GM23338 (cell line): ENCODE measurements around the gene PPM1H. TPM values are rescaled to one million over a fixed set of nuclear protein-coding genes. Genes with fewer than 3 reads are reported as not detected.

Experiments used
- ATAC-seq: fragments of 200-7000 bp; cut with Tn5 transposase; 3 replicates; pipeline ENCODE4 v1.9.1; 2020
- DNase-seq: peaks from one replicate; pipeline ENCODE4 v3.0.0-alpha.2; 2015; ENCODE audit warnings: low spot score
- H2AFZ ChIP-seq: fragments of 200-600 bp; sonication (generic); 2 replicates; pipeline ENCODE4 v1.8.0; 2016; ENCODE audit warnings: antibody characterized with exemption, mild to moderate bottlenecking, moderate library complexity
- H3F3A ChIP-seq: fragments of 200-600 bp; sonication (generic); replicated peaks from 2 replicates; pipeline ENCODE4 v1.8.0; 2017; ENCODE audit warnings: antibody characterized with exemption, mixed run types, low read depth
- H3K27ac ChIP-seq: fragments of 200-600 bp; sonication (generic); 2 replicates; pipeline ENCODE4 v1.6.1; 2016; ENCODE audit warnings: low read depth
- H3K27me3 ChIP-seq: fragments of 200-600 bp; sonication (generic); 2 replicates; pipeline ENCODE4 v1.8.0; 2016; ENCODE audit warnings: mild to moderate bottlenecking, mixed run types, moderate library complexity; ENCODE audit not compliant: insufficient read depth
- H3K36me3 ChIP-seq: fragments of 200-600 bp; sonication (generic); 2 replicates; pipeline ENCODE4 v1.8.0; 2016; ENCODE audit warnings: mild to moderate bottlenecking; ENCODE audit not compliant: insufficient read depth
- H3K4me1 ChIP-seq: fragments of 200-600 bp; sonication (generic); 2 replicates; pipeline ENCODE4 v1.8.0; 2016; ENCODE audit warnings: mild to moderate bottlenecking, moderate library complexity; ENCODE audit not compliant: insufficient read depth
- H3K4me2 ChIP-seq: fragments of 200-600 bp; sonication (generic); 2 replicates; pipeline ENCODE4 v1.7.1; 2017; ENCODE audit warnings: mixed run types
- H3K4me3 ChIP-seq: fragments of 200-600 bp; sonication (generic); 2 replicates; pipeline ENCODE4 v1.6.1; 2016; ENCODE audit warnings: mixed run types
- H3K79me2 ChIP-seq: fragments of 200-600 bp; sonication (generic); replicated peaks from 2 replicates; pipeline ENCODE4 v1.8.0; 2017; ENCODE audit warnings: mild to moderate bottlenecking; ENCODE audit not compliant: insufficient read depth
- H3K9me2 ChIP-seq: fragments of 200-600 bp; sonication (generic); 2 replicates; pipeline ENCODE4 v1.8.0; 2017; ENCODE audit not compliant: insufficient read depth
- H4K20me1 ChIP-seq: fragments of 200-600 bp; sonication (generic); replicated peaks from 2 replicates; pipeline ENCODE4 v1.8.0; 2017; ENCODE audit warnings: mild to moderate bottlenecking; ENCODE audit not compliant: insufficient read depth
- H3K27ac Mint-ChIP-seq: 2 replicates; pipeline ENCODE4 v1.8.0; 2020; ENCODE audit warnings: inconsistent platforms, mild to moderate bottlenecking, moderate library complexity, mixed read lengths
- H3K27me3 Mint-ChIP-seq: 3 replicates; pipeline ENCODE4 v1.8.0; 2022; ENCODE audit warnings: low read depth, mild to moderate bottlenecking, moderate library complexity, mixed read lengths, inconsistent platforms; ENCODE audit not compliant: insufficient read depth, poor library complexity
- H3K36me3 Mint-ChIP-seq: 3 replicates; pipeline ENCODE4 v1.8.0; 2021; ENCODE audit warnings: low read depth, mild to moderate bottlenecking, inconsistent platforms, moderate library complexity, mixed read lengths
- H3K4me1 Mint-ChIP-seq: 3 replicates; pipeline ENCODE4 v1.8.0; 2020; ENCODE audit warnings: mild to moderate bottlenecking, inconsistent platforms, mixed read lengths
- H3K4me3 Mint-ChIP-seq: 3 replicates; pipeline ENCODE4 v1.8.0; 2021; ENCODE audit warnings: moderate library complexity, mild to moderate bottlenecking, inconsistent platforms, mixed read lengths
- H3K9me3 Mint-ChIP-seq: 3 replicates; pipeline ENCODE4 v1.8.0; 2020; ENCODE audit warnings: moderate library complexity, mild to moderate bottlenecking, inconsistent platforms, mixed read lengths
- CTCF ChIP-seq, 2 experiments: fragments of 200-600 bp in 1 of 2; sonication (generic) in 1 of 2; conservative IDR thresholded peaks; 2 replicates each; pipeline versions ENCODE4 v1.5.1 to v1.6.1; 2016 to 2017; ENCODE audit warnings: antibody characterized with exemption in 2 of 2, low read depth in 2 of 2, mild to moderate bottlenecking in 2 of 2, moderate library complexity in 1 of 2
- EZH2 ChIP-seq: fragments of 200-600 bp; sonication (generic); IDR thresholded peaks from one replicate; pipeline ENCODE4 v1.8.0; 2017; ENCODE audit warnings: antibody characterized with exemption, mild to moderate bottlenecking, low read depth; ENCODE audit not compliant: unreplicated experiment
- POLR2AphosphoS5 ChIP-seq: IDR thresholded peaks from 2 replicates; pipeline ENCODE4 v1.6.1; 2016; ENCODE audit warnings: antibody characterized with exemption, low read depth
- REST ChIP-seq: IDR thresholded peaks from one replicate; pipeline ENCODE4 v1.6.1; 2018; ENCODE audit warnings: antibody characterized with exemption; ENCODE audit not compliant: unreplicated experiment
- ZNF114 ChIP-seq: fragments of 250-450 bp; sonication (Bioruptor Pico); IDR thresholded peaks from 2 replicates; pipeline ENCODE4 v1.5.0; 2020; ENCODE audit warnings: mild to moderate bottlenecking, moderate library complexity
- polyA plus RNA-seq: library from polyadenylated mRNA; unstranded; fragments of >200 nt; fragmentation: Nextera tagmentation; extraction: Ambion mirVana; gene quantifications from 2 replicates; pipeline ENCODE4 v1.2.1, GENCODE V29; 2016
- total RNA-seq: library from RNA; depleted of rRNA; stranded (reverse); fragments of >200 nt; shearing (Covaris generic); gene quantifications from 2 replicates; pipeline ENCODE4 v1.2.3, GENCODE V29; 2014

Gene PPM1H
- total and polyA plus RNA-seq, 2 experiments from 2014 or later = 11.4 to 41.2 TPM

GRCh38 chr12:62933602-62934238 lies 1.2 kb downstream of the PPM1H start:
- H3K27ac Mint-ChIP-seq = no peak overlapping the region
- Histone ChIP-seq H3K4me3 (peak overlapping the region; percentile 83), H4K20me1 (no peaks in the 10 kb centered on the region), H3K27ac (no peak overlapping the region), H3K79me2 (peaks cover 48% of the 10 kb centered on the region), H3K4me1 (peaks cover 57% of the 10 kb centered on the region), H3F3A (no peaks in the 10 kb centered on the region), H3K9me2 (no peaks in the 10 kb centered on the region), H3K27me3 (no peaks in the 10 kb centered on the region), H3K4me2 (peak overlapping the region; percentile 95), H3K36me3 (no peaks in the 10 kb centered on the region), H2AFZ (peak overlapping the region; percentile 12; the same call in 1 of the 2 replicates)
- peaks cover 10% of the 10 kb centered on the region for H3K27me3 Mint-ChIP-seq
- ATAC-seq = no peak
- no peak for TF ChIP-seq CTCF (conservative IDR thresholded peaks at IDR 0.05; ENCODE audit: low read depth in 2 of 2)
- TF ChIP-seq ZNF114 (CRISPR knock-in tag) = no peak
- no peak for TF ChIP-seq REST
- H3K4me1 Mint-ChIP-seq = peaks cover 51% of the 10 kb centered on the region
- no peaks in the 10 kb centered on the region for H3K9me3 Mint-ChIP-seq
- H3K4me3 Mint-ChIP-seq = peak overlapping the region; percentile 97
- no peaks in the 10 kb centered on the region for H3K36me3 Mint-ChIP-seq
- no peak for DNase-seq

GRCh38 chr12:62933220-62933601 lies 1.7 kb downstream of the PPM1H start:
- H3K36me3 ChIP-seq = no peaks in the 10 kb centered on the region
- peak overlapping the region; percentile 37; the same call in 1 of the 2 replicates for H3K27ac ChIP-seq
- Mint-ChIP-seq H3K27me3 (peaks cover 10% of the 10 kb centered on the region), H3K9me3 (no peaks in the 10 kb centered on the region), H3K27ac (no peak overlapping the region), H3K4me1 (peaks cover 57% of the 10 kb centered on the region), H3K4me3 (peak overlapping the region; percentile 97), H3K36me3 (no peaks in the 10 kb centered on the region)
- TF ChIP-seq POLR2AphosphoS5 (peak; percentile 66), EZH2 (no peak)
- H3K4me1 ChIP-seq = peaks cover 62% of the 10 kb centered on the region
- H3F3A ChIP-seq = no peaks in the 10 kb centered on the region
- H4K20me1 ChIP-seq = no peaks in the 10 kb centered on the region
- ATAC-seq = peak; percentile 75
- H2AFZ ChIP-seq = peak overlapping the region; percentile 23; the same call in 1 of the 2 replicates
- peak overlapping the region; percentile 83 for H3K4me3 ChIP-seq
- no peaks in the 10 kb centered on the region for H3K27me3 ChIP-seq
- peak overlapping the region; percentile 95 for H3K4me2 ChIP-seq
- peak; percentile 90 for DNase-seq
- no peaks in the 10 kb centered on the region for H3K9me2 ChIP-seq
- H3K79me2 ChIP-seq = peaks cover 54% of the 10 kb centered on the region
